ENCODE data around the gene PSMD14. TPM values are rescaled to one million over a fixed set of nuclear protein-coding genes. Genes with fewer than 3 reads are reported as not detected.

Gene PSMD14
- total RNA-seq, 4 donors from 2014 or later: 19.9 to 41.7 (median 34.1) TPM

GRCh38 chr2:161427664-161428587, 119.7 kb downstream of the PSMD14 start:
- no peak overlapping the region for H3K4me3 ChIP-seq (ENCODE audit: low read depth, poor library complexity, severe bottlenecking)
- peak in 1 of 2 donors; percentile 83 for DNase-seq (ENCODE audit: low spot score in 2 of 2)
- intact Hi-C loops (cut with DNase I; ENCODE audit: low total_unique reads): no loop called here
- 31 to 45% methylated on average over 48 to 64 of the region's 64 CpGs for whole genome bisulfite sequencing, 2 donors
- TF ChIP-seq POLR2A (IDR thresholded peaks at IDR 0.05): no peak
- TF ChIP-seq CTCF (IDR thresholded peaks at IDR 0.05): no peak

- no peak for TF ChIP-seq CTCF (IDR thresholded peaks at IDR 0.05)
- TF ChIP-seq POLR2A (IDR thresholded peaks at IDR 0.05): no peak
- DNase-seq (ENCODE audit: low spot score in 2 of 2): no peak
- intact Hi-C loops (cut with DNase I; ENCODE audit: low total_unique reads): no loop called here
- WGBS, 2 donors: 71 to 74% methylated on average over 2 of the region's 2 CpGs
- no peak overlapping the region for H3K4me3 ChIP-seq (ENCODE audit: low read depth, poor library complexity, severe bottlenecking)
These were observed 122.2 kb downstream of the PSMD14 start for GRCh38 chr2:161430386-161430785.

- no peak for TF ChIP-seq POLR2A (IDR thresholded peaks at IDR 0.05)
- no peak for TF ChIP-seq CTCF (IDR thresholded peaks at IDR 0.05)
- DNase-seq (ENCODE audit: low spot score in 2 of 2): no peak
- 79 to 84% methylated on average over 3 of the region's 3 CpGs for WGBS, 2 donors
- intact Hi-C loops (cut with DNase I; ENCODE audit: low total_unique reads): no loop called here
- no peak overlapping the region for H3K4me3 ChIP-seq (ENCODE audit: low read depth, poor library complexity, severe bottlenecking)
These were observed 123.9 kb downstream of the PSMD14 start for GRCh38 chr2:161432107-161432506.

GRCh38 chr2:161434118-161434517, 125.9 kb downstream of the PSMD14 start:
- intact Hi-C loops (cut with DNase I; ENCODE audit: low total_unique reads): no loop called here
- H3K4me3 ChIP-seq (ENCODE audit: low read depth, poor library complexity, severe bottlenecking): no peak overlapping the region
- 28 to 42% methylated on average over 1 of the region's 1 CpG for whole genome bisulfite sequencing, 2 donors
- no peak for DNase-seq (ENCODE audit: low spot score in 2 of 2)
- TF ChIP-seq CTCF (IDR thresholded peaks at IDR 0.05): no peak
- TF ChIP-seq POLR2A (IDR thresholded peaks at IDR 0.05): no peak

- DNase-seq (ENCODE audit: low spot score in 2 of 2): no peak
- intact Hi-C loops (cut with DNase I; ENCODE audit: low total_unique reads): no loop called here
- WGBS, 2 donors: 75 to 77% methylated on average over 3 of the region's 3 CpGs
- no peak overlapping the region for H3K4me3 ChIP-seq (ENCODE audit: low read depth, poor library complexity, severe bottlenecking)
- TF ChIP-seq CTCF (IDR thresholded peaks at IDR 0.05): no peak
- no peak for TF ChIP-seq POLR2A (IDR thresholded peaks at IDR 0.05)
These were observed 128.2 kb downstream of the PSMD14 start for GRCh38 chr2:161436411-161436810.
